CD4-positive, alpha-beta T cell (primary cell): ENCODE results near the gene KDM4B. TPM values are rescaled to one million over a fixed set of nuclear protein-coding genes. Genes with fewer than 3 reads are reported as not detected.

Source experiments
- ATAC-seq: fragments of 200-7000 bp; cut with Tn5 transposase; one replicate; pipeline ENCODE4 v1.10.0; 2022; ENCODE audit warnings: mild to moderate bottlenecking; ENCODE audit not compliant: poor library complexity
- CTCF ChIA-PET: fragments of 350-600 bp; sonication (Branson Sonifier 250); formaldehyde crosslinking; loops from one replicate; lab custom pipeline; 2021; ENCODE audit warnings: antibody characterized with exemption, inconsistent platforms; lab: Charles Lee
- POLR2A ChIA-PET: fragments of 350-600 bp; sonication (Branson Sonifier 250); formaldehyde crosslinking; loops from one replicate; lab custom pipeline; 2021; ENCODE audit warnings: antibody characterized with exemption, inconsistent platforms; lab: Charles Lee
- DNase-seq, 14 experiments: peaks; one replicate each; pipeline ENCODE4 v3.0.0-alpha.2; 2013 to 2020; ENCODE audit warnings: mixed read lengths in 2 of 14
- H3K27ac ChIP-seq, 2 donors: one replicate each; pipeline versions ENCODE4 v1.5.1 to v1.7.0; 2013; ENCODE audit warnings: low read length in 2 of 2, low read depth in 1 of 2, mild to moderate bottlenecking in 1 of 2
- H3K27me3 ChIP-seq, 2 experiments: 1 replicate in 1 of 2; 2 replicates in 1 of 2; pipeline versions ENCODE4 v1.6.1 to v1.7.0; 2013; ENCODE audit warnings: low read length in 2 of 2, control low read depth in 1 of 2, mild to moderate bottlenecking in 1 of 2, moderate library complexity in 1 of 2; ENCODE audit not compliant: insufficient read depth in 2 of 2, control insufficient read depth in 1 of 2
- H3K36me3 ChIP-seq: one replicate; pipeline ENCODE4 v1.6.1; 2013; ENCODE audit warnings: low read length, control low read depth; ENCODE audit not compliant: insufficient read depth
- H3K4me1 ChIP-seq: one replicate; pipeline ENCODE4 v1.6.1; 2013; ENCODE audit warnings: low read length, control low read depth; ENCODE audit not compliant: insufficient read depth
- H3K4me3 ChIP-seq: one replicate; pipeline ENCODE4 v1.5.1; 2013; ENCODE audit warnings: mild to moderate bottlenecking, low read length, moderate library complexity
- H3K9me3 ChIP-seq, 2 experiments: 1 replicate in 1 of 2; 2 replicates in 1 of 2; pipeline versions ENCODE4 v1.6.1 to v1.7.0; 2013; ENCODE audit warnings: low read length in 2 of 2, mild to moderate bottlenecking in 2 of 2, control low read depth in 1 of 2, moderate library complexity in 1 of 2; ENCODE audit not compliant: control insufficient read depth in 1 of 2, insufficient read depth in 1 of 2
- H3K27ac Mint-ChIP-seq: one replicate; pipeline ENCODE4 v1.8.0; 2020; ENCODE audit warnings: mixed read lengths
- H3K27me3 Mint-ChIP-seq: one replicate; pipeline ENCODE4 v1.8.0; 2021; ENCODE audit warnings: mixed read lengths
- H3K36me3 Mint-ChIP-seq: one replicate; pipeline ENCODE4 v1.8.0; 2021; ENCODE audit warnings: low read depth, mixed read lengths
- H3K4me1 Mint-ChIP-seq: one replicate; pipeline ENCODE4 v1.8.0; 2021; ENCODE audit warnings: low read depth, mixed read lengths
- H3K4me3 Mint-ChIP-seq: one replicate; pipeline ENCODE4 v1.8.0; 2020; ENCODE audit warnings: mild to moderate bottlenecking, mixed read lengths
- H3K9me3 Mint-ChIP-seq: one replicate; pipeline ENCODE4 v1.8.0; 2020; ENCODE audit warnings: mixed read lengths
- CTCF ChIP-seq: fragments of 200-600 bp; IDR thresholded peaks from one replicate; pipeline ENCODE4 v1.8.0; 2022; ENCODE audit warnings: antibody characterized with exemption, mild to moderate bottlenecking
- intact Hi-C, 2 experiments: fragments of 100-400 bp; cut with DNase I in 1 of 2; cut with micrococcal nuclease in 1 of 2; formaldehyde crosslinking; loops; one replicate each; pipeline versions ENCODE4 v1.15.1 to v1.9.0; 2023 to 2025; cut with DNase I, micrococcal nuclease
- total RNA-seq, 174 experiments: library from RNA in 2 of 174; stranded (reverse) in 2 of 174; gene quantifications; one replicate each; pipeline ENCODE4 v1.2.3 and lab custom pipeline; 2021 to 2026

Gene KDM4B
- total RNA-seq, 2 experiments from 2014 or later: 41.8 to 42.5 TPM

GRCh38 chr19:5184930-5185329 lies 216.0 kb downstream of the KDM4B start:
- H3K4me3 Mint-ChIP-seq: no peak overlapping the region
- no peaks in the 10 kb centered on the region for H3K9me3 Mint-ChIP-seq
- Histone ChIP-seq H3K9me3 (no peaks in the 10 kb centered on the region), H3K4me3 (no peak overlapping the region), H3K27ac (no peak overlapping the region), H3K27me3 (peaks cover 0 to 3% of the 10 kb centered on the region in 2 experiments), H3K4me1 (no peaks in the 10 kb centered on the region), H3K36me3 (no peaks in the 10 kb centered on the region)
- intact Hi-C loops: no loop called here
- H3K27ac Mint-ChIP-seq: no peak overlapping the region
- ATAC-seq (no peak), DNase-seq (no peak)
- no peak for TF ChIP-seq CTCF
- H3K4me1 Mint-ChIP-seq: no peaks in the 10 kb centered on the region
- no peaks in the 10 kb centered on the region for H3K36me3 Mint-ChIP-seq
- H3K27me3 Mint-ChIP-seq: peaks cover 10% of the 10 kb centered on the region
- ChIA-PET POLR2A (no interaction called here), CTCF (no interaction called here)

- peaks cover 0 to under 1% of the 10 kb centered on the region in 2 experiments for H3K27me3 ChIP-seq
- Mint-ChIP-seq H3K27ac (no peak overlapping the region), H3K4me1 (no peaks in the 10 kb centered on the region), H3K9me3 (no peaks in the 10 kb centered on the region), H3K36me3 (no peaks in the 10 kb centered on the region), H3K4me3 (no peak overlapping the region), H3K27me3 (peaks cover 10% of the 10 kb centered on the region)
- intact Hi-C loops: no loop called here
- ATAC-seq (no peak), DNase-seq (no peak)
- POLR2A ChIA-PET: no interaction called here
- H3K9me3 ChIP-seq: peaks cover 0 to 4% of the 10 kb centered on the region in 2 experiments
- H3K36me3 ChIP-seq: no peaks in the 10 kb centered on the region
- TF ChIP-seq CTCF: no peak
- CTCF ChIA-PET: no interaction called here
- H3K4me3 ChIP-seq: no peak overlapping the region
- no peak overlapping the region for H3K27ac ChIP-seq
- H3K4me1 ChIP-seq: no peaks in the 10 kb centered on the region
Observed at GRCh38 chr19:5186293-5187050, 217.6 kb downstream of the KDM4B start.

GRCh38 chr19:5188548-5189317 lies 219.8 kb downstream of the KDM4B start:
- TF ChIP-seq CTCF: no peak
- Histone ChIP-seq H3K4me1 (no peaks in the 10 kb centered on the region), H3K4me3 (no peak overlapping the region), H3K36me3 (no peaks in the 10 kb centered on the region), H3K27me3 (no peaks in the 10 kb centered on the region), H3K9me3 (peaks cover 0 to 4% of the 10 kb centered on the region in 2 experiments), H3K27ac (no peak overlapping the region)
- no peak for DNase-seq
- Mint-ChIP-seq H3K36me3 (no peaks in the 10 kb centered on the region), H3K27me3 (peaks cover 10% of the 10 kb centered on the region), H3K4me1 (no peaks in the 10 kb centered on the region), H3K4me3 (no peak overlapping the region), H3K27ac (no peak overlapping the region), H3K9me3 (no peaks in the 10 kb centered on the region)
- POLR2A ChIA-PET: no interaction called here
- ATAC-seq: no peak
- CTCF ChIA-PET: no interaction called here
- intact Hi-C loops: no loop called here
